K562 (cell line): ENCODE results near the gene GTSE1. TPM values are rescaled to one million over a fixed set of nuclear protein-coding genes. Genes with fewer than 3 reads are reported as not detected.

ENCODE experiments used
- ATAC-seq: fragments of 200-7000 bp; cut with Tn5 transposase; 3 replicates; pipeline ENCODE4 v1.9.1; 2020; ENCODE audit warnings: moderate library complexity
- BruUV-seq: library from RNA; stranded (reverse); fragments of 400-500 nt; replicated peaks from 2 replicates; lab custom pipeline; 2021; lab: Mats Ljungman, UMichigan
- CTCF ChIA-PET: fragments of 300-600 bp; formaldehyde crosslinking; extraction: SDS; loops from one replicate; lab custom pipeline; 2021; ENCODE audit warnings: low intra/inter-chr PET ratio; lab: Yijun Ruan, JAX
- POLR2A ChIA-PET: fragments of 300-600, 350-650 bp; sonication (Branson Sonifier 250); formaldehyde crosslinking; extraction: SDS; loops from one replicate; lab custom pipeline; 2021; ENCODE audit warnings: antibody characterized with exemption, inconsistent platforms; lab: Yijun Ruan, JAX
- DNase-seq, 4 experiments: peaks; one replicate each; pipeline versions ENCODE4 v3.0.0 to v3.0.0-alpha.2; 2011 to 2018; ENCODE audit warnings: low spot score in 3 of 4, mixed read lengths in 3 of 4; ENCODE audit errors: extremely low read depth in 1 of 4
- FAIRE-seq: peaks from 2 replicates; lab custom pipeline; 2011; peaks lifted over from hg19 to GRCh38; lab: Jason Lieb, UNC
- H2AFZ ChIP-seq: 2 replicates; pipeline ENCODE4 v1.6.0; 2011; ENCODE audit warnings: low read depth, low read length, control low read depth, inconsistent platforms
- H3K27ac ChIP-seq: fragments of 200-600 bp; 3 replicates; pipeline ENCODE4 v1.8.0; 2011; ENCODE audit warnings: low read depth, mild to moderate bottlenecking, control low read depth, inconsistent platforms, low read length, moderate library complexity, mixed read lengths; ENCODE audit errors: extremely low read depth
- H3K27me3 ChIP-seq, 2 experiments: fragments of 300-600 bp in 1 of 2; 2 replicates in 1 of 2; 3 replicates in 1 of 2; pipeline versions ENCODE4 v1.6.0 to v1.8.0; 2011; ENCODE audit warnings: inconsistent platforms in 2 of 2, low read length in 2 of 2, mild to moderate bottlenecking in 1 of 2, mixed read lengths in 1 of 2, moderate library complexity in 1 of 2; ENCODE audit not compliant: control insufficient read depth in 2 of 2, insufficient read depth in 2 of 2
- H3K36me3 ChIP-seq: fragments of 300-600 bp; 3 replicates; pipeline ENCODE4 v1.8.0; 2011; ENCODE audit warnings: mild to moderate bottlenecking, low read length, inconsistent platforms; ENCODE audit not compliant: control insufficient read depth, insufficient read depth
- H3K4me1 ChIP-seq, 2 experiments: fragments of 200-600 bp in 1 of 2; replicated peaks in 1 of 2; 2 replicates in 1 of 2; 3 replicates in 1 of 2; pipeline versions ENCODE4 v1.5.1 to v1.8.0; 2011; ENCODE audit warnings: inconsistent platforms in 2 of 2, low read length in 2 of 2, mild to moderate bottlenecking in 1 of 2, mixed read lengths in 1 of 2, moderate library complexity in 1 of 2; ENCODE audit not compliant: control insufficient read depth in 2 of 2, insufficient read depth in 2 of 2
- H3K4me2 ChIP-seq: 2 replicates; pipeline ENCODE4 v1.6.1; 2011; ENCODE audit warnings: low read length, control low read depth, inconsistent platforms, mixed read lengths; ENCODE audit not compliant: insufficient read depth
- H3K4me3 ChIP-seq: fragments of 200-600 bp; sonication (generic), shearing (Covaris generic); 2 replicates; pipeline ENCODE4 v1.5.1; 2016; ENCODE audit warnings: control low read depth, inconsistent platforms
- H3K79me2 ChIP-seq: fragments of 200-600 bp; 3 replicates; pipeline ENCODE4 v1.8.0; 2011; ENCODE audit warnings: low read length, inconsistent platforms; ENCODE audit not compliant: control insufficient read depth, insufficient read depth
- H3K9ac ChIP-seq, 2 experiments: 2 replicates each; pipeline versions ENCODE4 v1.6.0 to v1.6.1; 2011; ENCODE audit warnings: low read depth in 2 of 2, low read length in 2 of 2, control low read depth in 1 of 2, inconsistent platforms in 1 of 2, mild to moderate bottlenecking in 1 of 2, mixed read lengths in 1 of 2; ENCODE audit not compliant: insufficient read depth in 1 of 2
- H3K9me1 ChIP-seq: one replicate; pipeline ENCODE4 v1.6.0; 2011; ENCODE audit warnings: inconsistent platforms, mild to moderate bottlenecking, low read length, moderate library complexity; ENCODE audit not compliant: control insufficient read depth, insufficient read depth
- H3K9me3 ChIP-seq: replicated peaks from 2 replicates; pipeline ENCODE4 v1.5.1; 2011; ENCODE audit warnings: low read depth, low read length, inconsistent platforms; ENCODE audit not compliant: control insufficient read depth, insufficient read depth
- H4K20me1 ChIP-seq: replicated peaks from 2 replicates; pipeline ENCODE4 v1.6.1; 2011; ENCODE audit warnings: low read length, inconsistent platforms, mixed read lengths; ENCODE audit not compliant: control insufficient read depth, insufficient read depth
- BRD4 ChIP-seq: fragments of 200-600 bp; sonication (generic); IDR thresholded peaks from 2 replicates; pipeline ENCODE4 v1.6.1; 2017; ENCODE audit warnings: inconsistent platforms
- CGGBP1 ChIP-seq: fragments of 250-450 bp; sonication (Bioruptor Pico); IDR thresholded peaks from 2 replicates; pipeline ENCODE4 v1.9.0; 2021; ENCODE audit warnings: mild to moderate bottlenecking
- CREB3 ChIP-seq: fragments of 450-650 bp; conservative IDR thresholded peaks from 2 replicates; pipeline ENCODE4 v1.6.1; 2016; ENCODE audit warnings: missing genetic modification characterization, low read depth, mild to moderate bottlenecking, missing compliant biosample characterization, moderate library complexity
- DPF2 ChIP-seq: fragments of 450-650 bp; IDR thresholded peaks from 2 replicates; pipeline ENCODE4 v1.6.1; 2016
- E2F8 ChIP-seq: fragments of 450-650 bp; IDR thresholded peaks from 2 replicates; pipeline ENCODE4 v1.7.1; 2018; ENCODE audit warnings: mild to moderate bottlenecking, low read depth; ENCODE audit not compliant: partially characterized antibody
- ERF ChIP-seq: fragments of 450-650 bp; formaldehyde crosslinking; IDR thresholded peaks from 2 replicates; pipeline ENCODE4 v1.4.0; 2020; ENCODE audit warnings: mild to moderate bottlenecking, mixed read lengths
- ETV6 ChIP-seq, 3 experiments: fragments of 150-350 bp in 1 of 3; sonication (generic) in 1 of 3; formaldehyde crosslinking in 1 of 3; IDR thresholded peaks; 2 replicates each; pipeline versions ENCODE4 v1.6.1 to v1.8.0; 2014 to 2022; ENCODE audit warnings: borderline replicate concordance in 2 of 3, low read depth in 2 of 3, antibody characterized with exemption in 1 of 3, low read length in 1 of 3, mild to moderate bottlenecking in 1 of 3, missing genetic modification reagents in 1 of 3
- HNRNPK ChIP-seq: fragments of 200-400 bp; formaldehyde crosslinking; IDR thresholded peaks from one replicate; pipeline ENCODE4 v1.6.1; 2018; ENCODE audit warnings: mild to moderate bottlenecking, low read depth, low read length; ENCODE audit not compliant: poor library complexity, severe bottlenecking
- MTF1 ChIP-seq: fragments of 250-450 bp; sonication (Bioruptor Pico); IDR thresholded peaks from 2 replicates; pipeline ENCODE4 v1.9.0; 2021; ENCODE audit warnings: moderate library complexity, mild to moderate bottlenecking, inconsistent platforms, borderline replicate concordance
- PRPF4 ChIP-seq: fragments of 200-400 bp; formaldehyde crosslinking; IDR thresholded peaks from one replicate; pipeline ENCODE4 v1.6.1; 2017; ENCODE audit warnings: low read length, low read depth, mild to moderate bottlenecking; ENCODE audit not compliant: insufficient read depth, poor library complexity, severe bottlenecking
- PTBP1 ChIP-seq: fragments of 200-400 bp; formaldehyde crosslinking; IDR thresholded peaks from 2 replicates; pipeline ENCODE4 v1.6.1; 2017; ENCODE audit warnings: low read depth, low read length
- SMAD2 ChIP-seq: fragments of 150-350 bp; IDR thresholded peaks from 2 replicates; pipeline ENCODE4 v1.6.1; 2014; ENCODE audit warnings: low read depth, mild to moderate bottlenecking, low read length
- SRF ChIP-seq, 2 experiments: fragments of 250-450, 450-650 bp in 1 of 2; sonication (Bioruptor Pico) in 1 of 2; sonication (generic) in 1 of 2; formaldehyde crosslinking; IDR thresholded peaks; 2 replicates each; pipeline versions ENCODE4 v1.5.0 to v1.5.1; 2020 to 2022; ENCODE audit warnings: mild to moderate bottlenecking in 1 of 2, missing genetic modification reagents in 1 of 2
- SUPT5H ChIP-seq: fragments of 450-650 bp; IDR thresholded peaks from 2 replicates; pipeline ENCODE4 v1.6.1; 2016
- TARDBP ChIP-seq: fragments of 450-650 bp; IDR thresholded peaks from 2 replicates; pipeline ENCODE4 v1.6.1; 2016
- ZKSCAN1 ChIP-seq: fragments of 150-350 bp; IDR thresholded peaks from 2 replicates; pipeline ENCODE4 v1.6.1; 2016; ENCODE audit warnings: low read depth, low read length
- ZNF583 ChIP-seq: fragments of 250-450 bp; sonication (Bioruptor Pico); IDR thresholded peaks from 2 replicates; pipeline ENCODE4 v1.4.0; 2020
- WGBS: fragments of 100-300 bp; shearing (Covaris generic); methylation state at CpG from one replicate; pipeline ENCODE4 v1.1.6; 2016; ENCODE audit warnings: low coverage, mixed read lengths; ENCODE audit not compliant: insufficient coverage; ENCODE audit errors: missing lambda C conversion rate; 5-methylcytosine and 5-hydroxymethylcytosine counted together
- in situ Hi-C: fragments of 300-500 bp; cut with MboI; formaldehyde crosslinking; loops from 4 replicates; pipeline ENCODE4 v1.15.0; 2018; ENCODE audit warnings: inconsistent platforms, mixed read lengths
- intact Hi-C: fragments of 100-400 bp; cut with micrococcal nuclease; formaldehyde crosslinking; loops from 2 replicates; pipeline ENCODE4 v1.14.2; 2022
- polyA plus RNA-seq, 8 experiments: library from polyadenylated mRNA; depleted of rRNA in 4 of 8; stranded (reverse) in 5 of 8; unstranded in 3 of 8; fragments of >200 nt; fragmentation: Nextera tagmentation in 2 of 8; fragmentation: Illumina TruSeq in 1 of 8; extraction: Ambion mirVana in 2 of 8; extraction: Trizol in 1 of 8; gene quantifications; 2 replicates each; pipeline versions ENCODE4 v1.2.1 to v1.2.3, GENCODE V29; 2011 to 2014; ENCODE audit warnings: inconsistent platforms in 1 of 8, missing spikeins in 1 of 8
- total RNA-seq, 7 experiments: library from RNA; depleted of rRNA in 6 of 7; stranded (reverse); fragments of >200 nt in 6 of 7; fragmentation: Illumina TruSeq in 2 of 7; extraction: Trizol in 2 of 7; gene quantifications; 2 replicates each; pipeline versions ENCODE4 v1.2.1 to v1.2.3, GENCODE V29; 2011 to 2021; ENCODE audit warnings: low replicate concordance in 1 of 7

Gene GTSE1
- total and polyA plus RNA-seq, 9 of the 15 experiments (the other 6 are each of a cell fraction or from before 2014, with no cell fraction given): 2.5 to 22.5 (median 12.9) TPM

GRCh38 chr22:46353483-46354105 lies 56.9 kb downstream of the GTSE1 start:
- ChIA-PET CTCF (interaction anchor here (0.5 kb wide), 1 partner anchor 191 kb away, joined by 3 read pairs; no protein-coding TSS in a partner anchor), POLR2A (no interaction called here)
- no peak overlapping the region for H3K27ac ChIP-seq
- H3K27me3 ChIP-seq: no peaks in the 10 kb centered on the region
- H4K20me1 ChIP-seq: peaks cover 3% of the 10 kb centered on the region; the same call in 1 of the 2 replicates
- no peak overlapping the region for H3K4me3 ChIP-seq
- intact Hi-C loops (no loop called here), in situ Hi-C loops (no loop called here)
- BruUV-seq: no TSS peak
- H3K4me2 ChIP-seq: no peak overlapping the region
- no peak for FAIRE-seq
- no peak for DNase-seq
- H3K4me1 ChIP-seq: no peaks in the 10 kb centered on the region; a peak in 1 of 5 replicates
- TF ChIP-seq TARDBP (no peak), MTF1 (CRISPR knock-in tag) (no peak), CREB3 (no peak), BRD4 (no peak), ZKSCAN1 (no peak), HNRNPK (no peak), ZNF583 (CRISPR knock-in tag) (no peak), PTBP1 (no peak), CGGBP1 (CRISPR knock-in tag) (no peak), PRPF4 (no peak), SRF (CRISPR knock-in tag; IDR thresholded peaks at IDR 0.05) (no peak), SUPT5H (no peak), ETV6 (IDR thresholded peaks at IDR 0.05; ENCODE audit: borderline replicate concordance in 1 of 2, low read depth in 2 of 2, low read length in 1 of 2) (no peak), ETV6 (CRISPR knock-in tag; IDR thresholded peaks at IDR 0.05; ENCODE audit: borderline replicate concordance) (no peak), DPF2 (no peak), E2F8 (no peak), ERF (CRISPR knock-in tag) (no peak), SMAD2 (no peak)
- H3K79me2 ChIP-seq: no peaks in the 10 kb centered on the region
- H3K9me1 ChIP-seq: no peaks in the 10 kb centered on the region
- ATAC-seq: no peak
- H3K9ac ChIP-seq: no peak overlapping the region
- peaks cover 69% of the 10 kb centered on the region; the same call in 2 of the 3 replicates for H3K36me3 ChIP-seq
- WGBS: 98% methylated on average over 7 of the region's 8 CpGs
- H2AFZ ChIP-seq: no peak overlapping the region
- H3K9me3 ChIP-seq: no peaks in the 10 kb centered on the region
